Measurements from ENCODE around the gene MEX3D. TPM values are rescaled to one million over a fixed set of nuclear protein-coding genes. Genes with fewer than 3 reads are reported as not detected.

The MEX3D gene
- total RNA-seq (2021; ENCODE audit: unreplicated experiment) (69.2 TPM), Bru-seq, nascent RNA (percentile 51 among the genes with signal in this experiment), BruChase-seq, experiment 1, labeled RNA remaining after a 6-hour chase (percentile 77 among the genes with signal in this experiment), BruChase-seq, experiment 2, labeled RNA remaining after a 2-hour chase (percentile 60 among the genes with signal in this experiment)
- polyA plus RNA-seq (2012) = 18.0 and 20.6 TPM in 2 replicates
- long read RNA-seq, partial matches to known transcripts = 10 of 11 reads
- long read RNA-seq, other reads (novel, unspliced or antisense) = 1 of 11 reads

DNA sequence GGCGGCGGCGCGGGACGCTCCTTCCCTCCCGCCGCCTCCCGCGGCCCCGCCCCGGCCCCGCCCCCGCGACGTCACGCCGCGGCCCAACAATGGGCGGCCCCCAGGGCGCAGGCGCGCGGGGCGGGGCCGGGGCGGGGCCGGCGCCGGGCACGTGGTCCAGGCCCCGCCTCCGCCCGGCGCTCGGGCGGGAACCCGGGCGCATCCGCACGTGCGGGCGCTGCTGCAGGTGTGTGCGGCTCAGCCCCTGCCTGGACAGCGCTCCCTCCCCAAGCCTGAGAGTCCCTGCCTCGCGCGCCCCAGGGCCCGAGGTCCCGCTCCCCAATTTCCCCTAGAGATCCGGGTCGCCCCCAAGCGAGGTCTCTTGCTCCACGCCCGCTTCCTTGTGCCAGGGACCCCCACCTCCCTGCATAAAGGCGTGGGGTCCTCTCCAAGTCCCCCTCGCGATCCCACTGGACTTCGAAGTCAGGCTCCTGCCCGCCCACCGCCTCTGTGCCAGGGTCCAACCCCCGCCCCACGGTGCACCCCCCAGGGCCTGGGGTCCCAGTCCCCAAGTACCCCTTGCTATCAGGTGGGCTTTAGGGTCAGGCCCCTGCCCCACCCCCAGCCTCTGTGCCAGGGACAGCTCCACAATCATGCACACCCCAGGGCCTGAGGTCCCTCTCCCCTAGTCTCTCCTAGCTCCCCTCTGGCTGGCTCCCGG lies at the start of gene MEX3D:
MEX3D (minus strand) TSS at position 6 of the 700 bp plus-strand sequence. CDS start 267 bp downstream, outside the sequence.
- no peak within 1 kb of the TSS for H2AFZ ChIP-seq (ENCODE audit: low read depth, low read length, poor library complexity, severe bottlenecking)
- H3K4me1 ChIP-seq (ENCODE audit: control insufficient read depth in 1 of 2, insufficient read depth in 2 of 2, low read length in 2 of 2) = peaks cover 13 to 14% of the 10 kb centered on the region in 2 experiments; a peak in 3 of 4 replicates
- no peaks in the 10 kb centered on the region for H3K27me3 ChIP-seq (ENCODE audit: insufficient read depth, low read length)
- DNase-seq (ENCODE audit: low read depth, low spot score) (no peak), ATAC-seq (peak; percentile 75)
- peak within 1 kb of the TSS; percentile 65 to 72 for H3K4me3 ChIP-seq (replicated peaks in 1 of 2; ENCODE audit: low read depth in 1 of 2, low read length in 2 of 2)
- TF ChIP-seq POLR2AphosphoS5 (IDR thresholded peaks at IDR 0.05; ENCODE audit: low read depth, low read length) = no peak
- TF ChIP-seq, protein P1, sequence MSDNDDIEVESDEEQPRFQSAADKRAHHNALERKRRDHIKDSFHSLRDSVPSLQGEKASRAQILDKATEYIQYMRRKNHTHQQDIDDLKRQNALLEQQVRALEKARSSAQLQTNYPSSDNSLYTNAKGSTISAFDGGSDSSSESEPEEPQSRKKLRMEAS (IDR thresholded peaks at IDR 0.05) = peak; percentile 98
- POLR2A ChIA-PET = no interaction called here
- no peaks in the 10 kb centered on the region for H3K9me3 ChIP-seq (ENCODE audit: control insufficient read depth in 1 of 2, insufficient read depth in 1 of 2, low read depth in 1 of 2, low read length in 2 of 2)
- intact Hi-C loops (cut with micrococcal nuclease) = no loop called here
- peaks cover 38% of the 10 kb centered on the region for H3K79me2 ChIP-seq (ENCODE audit: insufficient read depth, low read length)
- H3K27ac ChIP-seq (ENCODE audit: low read depth, low read length) = peak within 1 kb of the TSS; percentile 88
- H3K9ac ChIP-seq (ENCODE audit: low read length) = peak within 1 kb of the TSS; percentile 83
- peak within 1 kb of the TSS; percentile 86 for H3K4me2 ChIP-seq (ENCODE audit: low read length)
- no TSS peak for BruUV-seq (replicated peaks)
- no peaks in the 10 kb centered on the region for H3K9me2 ChIP-seq (ENCODE audit: insufficient read depth)
- H3K36me3 ChIP-seq (ENCODE audit: control insufficient read depth in 1 of 2, insufficient read depth in 2 of 2, low read length in 2 of 2) = 0 out of 4 replicates have a peak, but pooled peaks cover 0 to 3% of the 10 kb centered on the region in 2 experiments
- CTCF ChIA-PET = no interaction called here
- no peaks in the 10 kb centered on the region for H4K20me1 ChIP-seq (ENCODE audit: insufficient read depth)
- RAD21 ChIA-PET (ENCODE audit: low non-redundant PET in 1 of 2, low total read pairs in 2 of 2, uncharacterized antibody in 2 of 2, unreplicated experiment in 2 of 2) = no interaction called here

DNA sequence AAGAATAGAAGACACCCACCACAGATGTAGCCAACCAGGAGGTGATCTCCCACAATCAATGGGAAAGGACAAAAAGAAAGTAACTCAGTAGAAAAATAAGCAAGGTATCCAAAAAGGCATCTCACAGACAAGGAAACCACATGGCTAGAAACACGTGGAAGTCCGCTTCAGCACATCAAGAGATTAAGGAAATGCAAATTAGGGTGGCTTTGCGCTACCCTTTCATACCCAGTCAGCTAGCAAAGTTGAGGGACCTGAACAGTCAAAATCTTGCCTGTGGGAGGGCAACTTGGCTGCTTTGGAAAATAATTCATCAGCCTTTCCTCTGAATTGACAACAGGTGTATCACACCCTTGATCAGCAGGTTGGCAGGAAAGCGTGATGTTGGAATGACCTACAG lies 48.8 kb upstream of the MEX3D start:
- intact Hi-C loops (cut with micrococcal nuclease) = no loop called here
- Histone ChIP-seq H3K27me3 (ENCODE audit: insufficient read depth, low read length) (no peaks in the 10 kb centered on the region), H3K4me1 (ENCODE audit: control insufficient read depth in 1 of 2, insufficient read depth in 2 of 2, low read length in 2 of 2) (peaks cover 0 to 5% of the 10 kb centered on the region in 2 experiments; a peak in 1 of 4 replicates), H2AFZ (ENCODE audit: low read depth, low read length, poor library complexity, severe bottlenecking) (no peak overlapping the region), H3K4me2 (ENCODE audit: low read length) (no peak overlapping the region), H4K20me1 (ENCODE audit: insufficient read depth) (no peaks in the 10 kb centered on the region), H3K79me2 (ENCODE audit: insufficient read depth, low read length) (peaks cover 14% of the 10 kb centered on the region; the same call in 1 of the 2 replicates), H3K9me3 (ENCODE audit: control insufficient read depth in 1 of 2, insufficient read depth in 1 of 2, low read depth in 1 of 2, low read length in 2 of 2) (no peaks in the 10 kb centered on the region), H3K36me3 (ENCODE audit: control insufficient read depth in 1 of 2, insufficient read depth in 2 of 2, low read length in 2 of 2) (peaks cover 30 to 44% of the 10 kb centered on the region in 2 experiments; a peak in 3 of 4 replicates), H3K9me2 (ENCODE audit: insufficient read depth) (no peaks in the 10 kb centered on the region), H3K9ac (ENCODE audit: low read length) (no peak overlapping the region), H3K27ac (ENCODE audit: low read depth, low read length) (no peak overlapping the region), H3K4me3 (replicated peaks in 1 of 2; ENCODE audit: low read depth in 1 of 2, low read length in 2 of 2) (no peak overlapping the region)
- no peak for DNase-seq (ENCODE audit: low read depth, low spot score)
- TF ChIP-seq, protein P2, sequence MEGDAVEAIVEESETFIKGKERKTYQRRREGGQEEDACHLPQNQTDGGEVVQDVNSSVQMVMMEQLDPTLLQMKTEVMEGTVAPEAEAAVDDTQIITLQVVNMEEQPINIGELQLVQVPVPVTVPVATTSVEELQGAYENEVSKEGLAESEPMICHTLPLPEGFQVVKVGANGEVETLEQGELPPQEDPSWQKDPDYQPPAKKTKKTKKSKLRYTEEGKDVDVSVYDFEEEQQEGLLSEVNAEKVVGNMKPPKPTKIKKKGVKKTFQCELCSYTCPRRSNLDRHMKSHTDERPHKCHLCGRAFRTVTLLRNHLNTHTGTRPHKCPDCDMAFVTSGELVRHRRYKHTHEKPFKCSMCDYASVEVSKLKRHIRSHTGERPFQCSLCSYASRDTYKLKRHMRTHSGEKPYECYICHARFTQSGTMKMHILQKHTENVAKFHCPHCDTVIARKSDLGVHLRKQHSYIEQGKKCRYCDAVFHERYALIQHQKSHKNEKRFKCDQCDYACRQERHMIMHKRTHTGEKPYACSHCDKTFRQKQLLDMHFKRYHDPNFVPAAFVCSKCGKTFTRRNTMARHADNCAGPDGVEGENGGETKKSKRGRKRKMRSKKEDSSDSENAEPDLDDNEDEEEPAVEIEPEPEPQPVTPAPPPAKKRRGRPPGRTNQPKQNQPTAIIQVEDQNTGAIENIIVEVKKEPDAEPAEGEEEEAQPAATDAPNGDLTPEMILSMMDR (IDR thresholded peaks at IDR 0.05 in 2 of 3, conservative IDR thresholded peaks at IDR 0.05 in 1 of 3; ENCODE audit: borderline replicate concordance in 1 of 3, insufficient read depth in 1 of 3, low read depth in 2 of 3, low read length in 2 of 3) = no peak
- TF ChIP-seq, protein P1 (IDR thresholded peaks at IDR 0.05) = no peak
- TF ChIP-seq CEBPB (IDR thresholded peaks at IDR 0.05; ENCODE audit: low read depth) (no peak), ZNF274 (IDR thresholded peaks at IDR 0.05; ENCODE audit: low read depth, low read length) (no peak), SIN3A (IDR thresholded peaks at IDR 0.05; ENCODE audit: low read depth) (no peak), EZH2 (IDR thresholded peaks at IDR 0.05) (no peak)
- ChIA-PET POLR2A (no interaction called here), CTCF (no interaction called here), RAD21 (ENCODE audit: low non-redundant PET in 1 of 2, low total read pairs in 2 of 2, uncharacterized antibody in 2 of 2, unreplicated experiment in 2 of 2) (interaction anchor here in 1 of 2 experiments (0.7 kb wide), 1 partner anchor 29 kb away, joined by 6 read pairs; no protein-coding TSS in a partner anchor)
- no TSS peak for BruUV-seq (replicated peaks)
- no peak for ATAC-seq

Data from HCT116 (cell line).